Measurements from ENCODE around the gene IMPG1. TPM values are rescaled to one million over a fixed set of nuclear protein-coding genes. Genes with fewer than 3 reads are reported as not detected.

Gene IMPG1
- not detected for total RNA-seq
- long read RNA-seq, result 0 reads

DNA sequence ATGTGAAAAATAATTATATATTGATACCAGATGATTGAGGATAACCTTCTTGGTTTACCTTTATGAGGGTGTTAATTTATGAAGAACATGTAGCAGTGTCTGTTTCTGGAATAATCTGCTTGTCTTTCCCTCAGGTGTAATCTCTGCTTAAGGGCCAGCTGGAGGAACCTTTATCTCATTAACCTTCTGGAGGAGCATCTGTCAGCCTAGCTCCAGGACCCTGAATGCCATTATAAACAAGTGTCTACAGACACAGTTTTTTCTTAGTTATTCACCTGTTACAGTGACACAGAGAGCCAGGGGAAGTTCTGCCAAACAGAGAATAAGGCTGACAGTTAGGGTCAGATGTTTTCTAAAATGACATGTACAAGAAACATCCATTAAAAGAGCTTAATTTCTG lies at the start of gene IMPG1:
Gene IMPG1, minus strand, starts transcription at position 101 of the 400 bp plus-strand sequence. CDS start 174 bp downstream, outside the sequence.
- no peak for DNase-seq (ENCODE audit: low spot score)
- intact Hi-C loops (cut with DNase I), result no loop called here

- intact Hi-C loops (cut with DNase I), result no loop called here
- no peak for DNase-seq (ENCODE audit: low spot score)
These were observed 47.8 kb upstream of the IMPG1 start for GRCh38 chr6:76120302-76120701.

- DNase-seq (ENCODE audit: low spot score), result no peak
- intact Hi-C loops (cut with DNase I), result no loop called here
These were observed 819 bp upstream of the IMPG1 start for GRCh38 chr6:76073281-76073680.

DNA sequence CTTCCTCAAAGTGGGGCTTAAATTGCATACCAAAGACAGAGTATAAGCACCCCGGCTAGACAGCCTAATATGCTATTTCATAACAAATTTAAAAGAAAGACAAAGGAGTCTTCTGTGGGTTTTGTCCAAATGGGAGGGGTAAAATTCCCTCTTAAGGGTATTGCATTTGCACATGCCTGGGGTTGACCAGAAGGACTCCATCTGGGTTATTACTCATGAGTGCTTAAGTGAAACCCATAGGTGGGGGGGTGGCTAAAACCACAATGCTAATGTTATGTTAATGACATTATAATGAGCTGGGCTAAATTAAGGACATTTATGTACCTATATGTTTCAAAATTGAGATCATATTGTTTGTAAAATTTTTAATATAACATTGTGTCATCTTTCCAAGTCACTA lies 15.0 kb downstream of the IMPG1 start:
- intact Hi-C loops (cut with DNase I), result no loop called here

GRCh38 chr6:76052314-76052713 lies 20.1 kb downstream of the IMPG1 start:
- DNase-seq (ENCODE audit: low spot score), result no peak
- intact Hi-C loops (cut with DNase I), result no loop called here

More for the DNA sequence above, 15.0 kb downstream of the IMPG1 start:
- DNase-seq (ENCODE audit: low spot score), result no peak

GRCh38 chr6:76043690-76044089 lies 28.8 kb downstream of the IMPG1 start:
- intact Hi-C loops (cut with DNase I), result no loop called here
- DNase-seq (ENCODE audit: low spot score), result no peak

DNA sequence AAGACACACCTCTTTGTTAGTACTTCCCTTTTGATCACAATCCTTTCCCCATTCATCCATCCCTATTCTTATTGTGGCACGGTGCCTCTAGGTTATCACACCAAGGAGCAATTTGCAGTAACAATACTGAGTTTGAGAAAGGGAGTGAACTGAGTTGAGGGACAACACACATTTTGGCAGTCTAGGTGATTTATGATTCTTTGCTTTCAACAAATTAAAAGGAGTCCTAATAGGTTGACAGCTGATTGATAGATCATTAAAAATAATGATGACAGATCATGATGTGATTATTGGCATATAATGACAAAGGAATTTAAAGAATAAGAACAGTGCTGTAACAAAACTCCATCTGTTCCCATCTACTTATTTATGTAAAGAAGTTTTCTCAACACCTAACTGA lies 36.7 kb downstream of the IMPG1 start:
- no peak for DNase-seq (ENCODE audit: low spot score)
- intact Hi-C loops (cut with DNase I), result no loop called here

GRCh38 chr6:76026101-76026500 lies 46.4 kb downstream of the IMPG1 start:
- intact Hi-C loops (cut with DNase I), result no loop called here
- no peak for DNase-seq (ENCODE audit: low spot score)

GRCh38 chr6:76014626-76015530 lies 57.6 kb downstream of the IMPG1 start:
- intact Hi-C loops (cut with DNase I), result no loop called here
- DNase-seq (ENCODE audit: low spot score), result no peak

DNA sequence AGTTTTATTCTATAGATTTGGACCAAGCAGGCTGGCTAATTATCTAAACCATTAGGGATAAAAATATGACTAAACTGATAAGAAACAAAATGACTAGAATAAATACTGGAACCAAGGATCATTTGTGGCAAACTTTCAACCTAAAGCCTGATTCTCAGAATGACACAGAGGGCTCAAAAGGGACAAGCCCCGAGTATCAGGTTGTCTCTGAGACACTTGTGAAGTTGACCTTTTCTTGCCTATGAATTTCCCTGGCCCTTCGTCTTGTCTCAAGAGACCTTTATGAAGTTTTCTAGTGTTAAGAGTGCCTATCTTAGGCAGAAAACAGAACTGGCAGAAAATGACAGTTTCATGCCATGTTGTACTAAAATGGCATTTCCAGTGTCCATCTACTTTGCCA lies 68.3 kb downstream of the IMPG1 start:
- intact Hi-C loops (cut with DNase I), result no loop called here
- no peak for DNase-seq (ENCODE audit: low spot score)

GRCh38 chr6:76003686-76004085 lies 68.8 kb downstream of the IMPG1 start:
- intact Hi-C loops (cut with DNase I), result no loop called here

DNA sequence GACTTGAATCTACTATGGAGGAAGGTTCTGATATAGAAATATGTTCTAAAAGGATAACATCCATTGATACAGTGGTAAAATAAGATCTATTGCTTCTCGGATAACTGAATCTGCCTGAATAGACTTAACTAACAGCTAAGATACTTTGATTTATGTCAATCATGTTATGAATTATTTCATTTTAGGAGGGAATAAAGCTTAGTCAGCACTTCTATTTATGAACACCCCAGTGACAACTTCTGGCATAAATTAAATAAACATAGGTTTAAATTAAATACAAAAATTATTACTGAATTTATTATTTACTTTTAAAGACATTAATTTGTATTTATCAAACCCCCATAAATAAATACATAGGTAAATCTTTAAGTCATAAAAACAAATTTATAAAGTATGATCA lies 69.3 kb downstream of the IMPG1 start:
- no peak for DNase-seq (ENCODE audit: low spot score)
- intact Hi-C loops (cut with DNase I), result no loop called here

More at GRCh38 chr6:76003686-76004085, 68.8 kb downstream of the IMPG1 start:
- DNase-seq (ENCODE audit: low spot score), result no peak

DNA sequence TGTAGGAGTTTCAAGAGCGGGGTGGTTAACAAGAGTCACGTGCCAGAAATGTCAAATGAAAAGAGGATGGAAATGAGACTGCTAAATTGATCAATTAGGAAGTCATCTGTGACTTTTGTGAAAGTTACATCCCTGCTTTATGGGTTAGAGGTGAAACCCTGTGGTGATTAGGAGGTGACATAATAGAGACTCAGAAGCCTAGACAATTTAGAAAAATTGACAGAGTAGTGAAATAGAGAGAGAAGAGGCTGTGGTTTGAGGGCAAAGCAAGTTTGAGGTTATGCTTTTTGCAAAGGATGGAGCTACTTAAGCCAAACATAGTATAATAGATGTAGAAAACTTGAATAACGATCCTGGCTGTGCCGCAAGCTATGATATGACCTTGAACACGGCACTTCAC lies 71.8 kb downstream of the IMPG1 start:
- intact Hi-C loops (cut with DNase I), result no loop called here
- no peak for DNase-seq (ENCODE audit: low spot score)

- intact Hi-C loops (cut with DNase I), result no loop called here
- no peak for DNase-seq (ENCODE audit: low spot score)
These were observed 74.8 kb downstream of the IMPG1 start for GRCh38 chr6:75997696-75998095.

GRCh38 chr6:75993236-75994162 lies 79.0 kb downstream of the IMPG1 start:
- intact Hi-C loops (cut with DNase I), result no loop called here

DNA sequence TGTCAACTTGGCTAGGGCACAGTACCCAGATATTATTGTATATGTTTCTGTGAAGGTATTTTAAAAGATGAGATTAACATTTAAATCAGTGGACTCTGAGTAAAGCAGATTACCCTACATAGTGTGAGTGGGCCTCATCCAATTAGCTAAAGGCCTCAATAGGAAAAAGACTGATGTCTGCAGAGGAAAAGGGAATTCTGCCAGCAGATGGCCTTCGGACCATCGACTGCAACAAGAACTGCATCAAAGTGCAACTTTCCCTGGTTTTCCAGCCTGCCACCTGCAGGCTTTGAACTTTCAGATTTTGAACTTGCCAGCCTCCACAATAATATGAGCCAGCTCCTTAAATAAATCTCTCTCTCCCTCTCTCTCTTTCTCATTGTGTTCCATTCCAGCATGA lies 80.5 kb downstream of the IMPG1 start:
- no peak for DNase-seq (ENCODE audit: low spot score)

More at GRCh38 chr6:75993236-75994162, 79.0 kb downstream of the IMPG1 start:
- no peak for DNase-seq (ENCODE audit: low spot score)

GRCh38 chr6:75986935-75987334 lies 85.5 kb downstream of the IMPG1 start:
- intact Hi-C loops (cut with DNase I), result no loop called here
- no peak for DNase-seq (ENCODE audit: low spot score)

More for the DNA sequence above, 80.5 kb downstream of the IMPG1 start:
- intact Hi-C loops (cut with DNase I), result no loop called here

DNA sequence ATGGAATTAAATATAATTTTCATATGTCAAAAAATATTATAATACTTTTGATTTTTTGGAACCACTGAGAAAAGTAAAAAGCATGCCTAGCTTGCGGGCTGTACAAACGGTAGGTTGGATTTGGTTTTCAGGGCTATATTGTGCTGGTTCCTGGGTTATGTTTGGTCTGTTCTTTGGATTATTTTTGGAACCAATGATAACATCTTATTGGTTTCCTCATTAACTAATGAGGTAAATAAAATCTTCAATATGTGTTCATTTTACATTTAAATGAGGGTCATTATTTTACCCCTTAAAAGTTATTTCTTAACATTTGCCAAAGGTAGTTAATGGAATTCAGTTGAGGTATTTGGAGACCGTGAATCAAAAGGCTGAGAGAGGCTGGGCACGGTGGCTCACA lies 96.6 kb downstream of the IMPG1 start:
- DNase-seq (ENCODE audit: low spot score), result no peak
- intact Hi-C loops (cut with DNase I), result no loop called here

DNA sequence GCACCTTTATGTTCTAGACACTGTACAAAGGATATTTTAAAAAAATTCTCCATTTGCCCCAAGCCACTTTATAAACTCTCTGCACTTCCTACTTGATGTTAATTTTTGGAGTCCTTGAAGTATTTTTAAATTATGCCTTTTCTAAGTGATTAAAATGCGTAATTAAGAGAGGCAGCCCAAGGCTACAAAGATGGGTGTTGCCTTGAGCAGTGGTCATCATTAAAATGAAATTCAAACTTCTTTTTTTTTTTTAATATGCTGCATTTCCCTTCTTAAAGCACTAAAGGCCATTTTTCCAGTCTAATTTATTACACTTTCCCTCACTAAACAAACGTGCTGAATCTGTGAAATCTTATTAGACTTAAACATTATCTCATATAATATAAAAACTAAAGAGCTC lies 102.4 kb downstream of the IMPG1 start:
- intact Hi-C loops (cut with DNase I), result no loop called here
- no peak for DNase-seq (ENCODE audit: low spot score)

GRCh38 chr6:75968143-75968542 lies 104.3 kb downstream of the IMPG1 start:
- intact Hi-C loops (cut with DNase I), result no loop called here
- no peak for DNase-seq (ENCODE audit: low spot score)

All from cardiac septum (tissue), 1 donor.